PFSK-1 (cell line): ENCODE results near the gene HHAT.

ENCODE experiments used
- POLR2AphosphoS5 ChIP-seq: IDR thresholded peaks from 2 replicates; pipeline ENCODE4 v1.6.1; 2012; ENCODE audit warnings: low read depth, mild to moderate bottlenecking, control low read depth, low read length, moderate library complexity
- REST ChIP-seq, 2 experiments: IDR thresholded peaks; 2 replicates each; pipeline versions ENCODE4 v1.6.1 to v1.8.0; 2011 to 2012; ENCODE audit warnings: low read depth in 2 of 2, low read length in 2 of 2, control low read depth in 1 of 2, inconsistent platforms in 1 of 2, mild to moderate bottlenecking in 1 of 2, moderate library complexity in 1 of 2; ENCODE audit not compliant: insufficient read depth in 1 of 2

GRCh38 chr1:210674151-210674550 is 345.4 kb downstream of the HHAT start:
- no peak for TF ChIP-seq REST (IDR thresholded peaks at IDR 0.05; ENCODE audit: insufficient read depth in 1 of 2, low read depth in 2 of 2, low read length in 2 of 2)
- TF ChIP-seq POLR2AphosphoS5: no peak
